Measurements from ENCODE around the gene TSSC4.

Gene TSSC4

DNA sequence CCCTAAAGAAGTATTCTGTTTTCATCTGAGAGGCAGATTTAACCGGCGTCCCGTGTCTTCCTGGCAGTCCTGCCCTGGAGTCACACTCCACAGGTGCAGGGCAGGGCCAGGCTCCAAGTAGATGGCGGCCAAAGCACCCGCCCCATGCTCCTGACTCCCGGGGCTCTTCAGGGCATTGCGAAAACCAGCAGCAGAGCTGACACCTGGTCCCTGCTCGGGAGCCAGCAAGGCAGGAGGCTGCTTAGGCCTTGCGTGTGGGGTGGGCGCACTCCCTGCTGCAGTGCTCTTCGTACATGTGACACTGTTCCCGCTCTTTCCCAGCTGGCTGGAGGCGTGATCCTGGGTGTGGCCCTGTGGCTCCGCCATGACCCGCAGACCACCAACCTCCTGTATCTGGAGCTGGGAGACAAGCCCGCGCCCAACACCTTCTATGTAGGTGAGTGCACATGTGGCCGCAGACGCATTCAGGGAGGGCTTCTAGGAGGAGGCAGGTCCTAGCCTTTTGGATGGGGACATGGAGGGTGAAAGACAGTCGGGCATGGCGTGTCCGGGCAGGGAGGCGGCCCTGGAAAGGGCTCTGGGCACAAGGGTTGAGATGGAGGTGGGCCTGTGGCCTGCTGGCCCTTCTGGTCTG is 10.3 kb upstream of the TSSC4 start:
- Histone ChIP-seq H3K9me3 (ENCODE audit: control insufficient read depth, low read depth, low read length) (no peaks in the 10 kb centered on the region), H3K4me3 (ENCODE audit: low read length) (no peak overlapping the region), H3K4me1 (ENCODE audit: control insufficient read depth, low read depth, low read length) (peaks cover 3% of the 10 kb centered on the region), H3K27me3 (ENCODE audit: control insufficient read depth, insufficient read depth, low read length) (no peaks in the 10 kb centered on the region), H3K36me3 (ENCODE audit: control insufficient read depth, low read depth, low read length) (peaks cover under 1% of the 10 kb centered on the region), H3K27ac (ENCODE audit: low read length) (no peak overlapping the region), H3K9ac (ENCODE audit: low read length) (no peak overlapping the region)

DNA sequence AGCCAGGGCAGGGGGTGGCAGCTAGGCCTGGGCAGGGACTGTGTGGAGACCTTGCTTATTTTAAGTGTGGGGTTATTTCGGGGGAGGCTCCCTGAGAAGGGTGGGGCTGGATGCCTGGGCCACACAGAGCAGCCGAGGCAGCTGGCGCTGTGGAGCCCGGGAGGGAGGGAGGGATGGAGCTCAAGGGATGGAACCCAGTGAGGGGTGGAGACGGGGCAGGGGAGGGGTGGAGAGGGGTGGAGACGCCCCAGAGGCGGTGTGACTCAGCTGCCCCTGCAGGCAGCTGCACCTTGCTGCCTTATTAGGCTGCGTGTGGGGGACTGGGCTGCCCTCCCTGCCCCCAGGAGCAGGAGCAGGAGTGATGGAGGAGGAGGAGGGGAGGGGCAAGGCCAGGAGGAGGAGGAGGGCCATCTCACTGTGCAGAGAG is 9.8 kb upstream of the TSSC4 start:
- H3K27me3 ChIP-seq (ENCODE audit: control insufficient read depth, insufficient read depth, low read length), result no peaks in the 10 kb centered on the region
- no peak overlapping the region for H3K9ac ChIP-seq (ENCODE audit: low read length)
- no peak overlapping the region for H3K27ac ChIP-seq (ENCODE audit: low read length)
- H3K4me1 ChIP-seq (ENCODE audit: control insufficient read depth, low read depth, low read length), result peaks cover 3% of the 10 kb centered on the region
- H3K4me3 ChIP-seq (ENCODE audit: low read length), result no peak overlapping the region
- no peaks in the 10 kb centered on the region for H3K9me3 ChIP-seq (ENCODE audit: control insufficient read depth, low read depth, low read length)
- no peaks in the 10 kb centered on the region for H3K36me3 ChIP-seq (ENCODE audit: control insufficient read depth, low read depth, low read length)

DNA sequence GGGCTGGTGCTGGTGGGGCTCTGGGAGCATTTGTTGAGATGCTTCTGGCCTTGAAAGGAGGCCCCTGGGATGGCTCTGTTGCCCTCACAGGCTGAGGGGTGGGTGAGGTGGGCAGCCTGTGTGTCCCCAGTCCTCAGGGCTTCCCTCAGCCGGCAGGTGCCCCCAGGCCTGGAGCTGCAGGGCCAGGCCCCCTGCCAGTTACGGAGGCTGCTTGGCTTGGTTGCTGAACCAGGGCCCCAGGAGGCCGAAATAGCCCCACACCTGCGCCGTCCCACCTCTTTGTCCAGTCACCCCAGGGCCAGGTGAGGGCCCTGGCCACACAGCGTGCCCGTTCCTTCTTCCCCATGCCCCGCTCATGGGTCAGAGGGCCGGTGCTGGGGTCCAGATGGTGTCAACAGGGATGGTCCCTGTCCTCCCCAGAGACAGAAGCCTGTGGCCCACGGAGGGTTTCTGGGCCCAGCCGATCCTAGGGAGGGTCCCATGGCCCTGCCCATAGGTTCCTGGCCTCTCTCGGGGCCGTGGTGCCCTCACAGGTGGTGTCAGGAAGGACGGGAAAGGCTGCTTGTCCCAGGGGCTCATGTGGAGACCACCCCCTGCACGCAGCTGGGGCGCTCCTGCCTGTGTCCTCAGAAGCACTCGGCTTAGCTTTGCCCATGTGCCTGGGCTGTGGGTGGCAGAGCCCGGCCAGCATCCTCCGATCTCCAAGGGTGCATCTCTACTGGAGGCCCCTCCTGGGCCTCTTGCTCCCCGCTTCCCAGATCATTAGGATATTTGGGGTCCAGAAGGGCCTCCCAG is 9.2 kb upstream of the TSSC4 start:
- Histone ChIP-seq H3K9ac (ENCODE audit: low read length) (no peak overlapping the region), H3K4me1 (ENCODE audit: control insufficient read depth, low read depth, low read length) (peaks cover 3% of the 10 kb centered on the region), H3K4me3 (ENCODE audit: low read length) (no peak overlapping the region), H3K9me3 (ENCODE audit: control insufficient read depth, low read depth, low read length) (no peaks in the 10 kb centered on the region), H3K27ac (ENCODE audit: low read length) (no peak overlapping the region), H3K27me3 (ENCODE audit: control insufficient read depth, insufficient read depth, low read length) (no peaks in the 10 kb centered on the region), H3K36me3 (ENCODE audit: control insufficient read depth, low read depth, low read length) (no peaks in the 10 kb centered on the region)

DNA sequence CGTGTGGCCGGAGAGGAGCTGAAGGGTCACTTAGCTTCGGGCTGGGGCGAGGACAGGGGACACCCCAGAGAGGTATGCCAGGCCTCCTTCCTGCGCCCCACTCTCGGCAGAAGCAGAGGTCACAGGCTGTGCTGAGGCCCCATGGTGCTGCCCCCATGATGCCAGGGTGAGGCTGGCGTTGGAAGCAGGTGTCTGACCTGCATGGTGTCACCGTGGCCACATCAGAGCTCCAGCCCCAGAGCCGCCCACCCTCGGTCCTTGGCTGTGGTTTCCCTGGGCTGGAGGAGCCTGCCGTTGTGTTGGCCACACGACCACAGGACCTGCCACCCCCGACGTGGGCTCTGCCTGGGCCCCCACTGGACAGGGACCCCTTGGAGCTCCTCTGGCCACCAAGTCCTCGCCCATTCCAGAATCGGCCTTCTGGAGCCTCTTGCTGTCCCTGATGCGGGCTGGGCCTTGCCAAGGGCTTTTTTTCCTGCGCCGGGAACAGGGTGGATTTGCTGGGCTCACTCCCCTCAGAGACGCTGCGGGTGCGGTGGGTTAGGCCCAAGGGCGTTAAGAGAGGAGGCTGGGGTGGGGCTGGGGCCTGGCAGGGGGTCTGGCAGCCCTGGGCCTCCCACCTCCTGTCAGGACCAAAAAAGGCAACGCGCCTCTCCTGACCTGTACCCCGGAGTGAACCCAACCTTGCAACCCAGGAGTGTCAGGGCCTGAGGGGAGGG is 8.2 kb upstream of the TSSC4 start:
- H3K9ac ChIP-seq (ENCODE audit: low read length), result no peak overlapping the region
- peaks cover 4% of the 10 kb centered on the region for H3K36me3 ChIP-seq (ENCODE audit: control insufficient read depth, low read depth, low read length)
- H3K9me3 ChIP-seq (ENCODE audit: control insufficient read depth, low read depth, low read length), result no peaks in the 10 kb centered on the region
- H3K4me3 ChIP-seq (ENCODE audit: low read length), result no peak overlapping the region
- no peaks in the 10 kb centered on the region for H3K27me3 ChIP-seq (ENCODE audit: control insufficient read depth, insufficient read depth, low read length)
- H3K27ac ChIP-seq (ENCODE audit: low read length), result no peak overlapping the region
- peaks cover 3% of the 10 kb centered on the region for H3K4me1 ChIP-seq (ENCODE audit: control insufficient read depth, low read depth, low read length)

DNA sequence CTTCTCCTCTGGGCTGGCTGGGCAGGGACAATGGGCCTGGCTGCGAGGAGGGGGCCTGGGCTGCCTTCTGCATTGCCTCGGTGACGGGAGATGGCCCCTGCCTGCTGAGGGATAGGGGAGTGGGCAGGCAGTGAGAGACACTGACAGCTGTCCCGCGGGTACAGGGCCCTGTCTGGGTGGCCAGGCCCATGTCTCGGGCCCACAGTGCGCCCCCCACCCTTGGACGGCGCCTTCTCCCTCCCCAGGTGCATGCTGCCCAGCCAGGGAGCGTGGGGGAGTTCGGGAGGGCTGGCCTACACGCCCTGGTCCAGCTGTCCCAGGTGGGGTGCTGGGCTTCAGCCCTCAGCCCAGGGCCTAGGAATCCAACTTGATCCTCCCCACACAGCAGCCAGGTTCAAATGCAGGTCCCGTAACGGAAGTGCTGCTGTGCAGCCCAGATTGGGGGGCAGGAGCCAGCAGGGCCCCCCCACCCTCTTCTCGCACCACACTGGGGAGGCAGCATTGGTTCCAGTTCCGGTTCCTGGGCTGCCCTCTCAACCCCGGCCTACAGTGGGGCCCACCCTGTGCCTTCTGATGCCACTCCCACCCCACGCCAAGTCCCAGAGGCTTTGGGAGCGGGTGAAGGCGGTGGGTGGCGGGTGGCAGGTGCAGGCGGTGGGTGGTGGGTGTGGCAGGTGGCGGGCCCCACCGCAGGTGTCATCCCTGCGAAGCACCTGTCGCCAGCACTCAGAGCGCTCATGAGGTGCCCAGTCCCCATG is 7.3 kb upstream of the TSSC4 start:
- Histone ChIP-seq H3K9ac (ENCODE audit: low read length) (no peak overlapping the region), H3K4me1 (ENCODE audit: control insufficient read depth, low read depth, low read length) (peaks cover 3% of the 10 kb centered on the region), H3K36me3 (ENCODE audit: control insufficient read depth, low read depth, low read length) (peaks cover 4% of the 10 kb centered on the region)

DNA sequence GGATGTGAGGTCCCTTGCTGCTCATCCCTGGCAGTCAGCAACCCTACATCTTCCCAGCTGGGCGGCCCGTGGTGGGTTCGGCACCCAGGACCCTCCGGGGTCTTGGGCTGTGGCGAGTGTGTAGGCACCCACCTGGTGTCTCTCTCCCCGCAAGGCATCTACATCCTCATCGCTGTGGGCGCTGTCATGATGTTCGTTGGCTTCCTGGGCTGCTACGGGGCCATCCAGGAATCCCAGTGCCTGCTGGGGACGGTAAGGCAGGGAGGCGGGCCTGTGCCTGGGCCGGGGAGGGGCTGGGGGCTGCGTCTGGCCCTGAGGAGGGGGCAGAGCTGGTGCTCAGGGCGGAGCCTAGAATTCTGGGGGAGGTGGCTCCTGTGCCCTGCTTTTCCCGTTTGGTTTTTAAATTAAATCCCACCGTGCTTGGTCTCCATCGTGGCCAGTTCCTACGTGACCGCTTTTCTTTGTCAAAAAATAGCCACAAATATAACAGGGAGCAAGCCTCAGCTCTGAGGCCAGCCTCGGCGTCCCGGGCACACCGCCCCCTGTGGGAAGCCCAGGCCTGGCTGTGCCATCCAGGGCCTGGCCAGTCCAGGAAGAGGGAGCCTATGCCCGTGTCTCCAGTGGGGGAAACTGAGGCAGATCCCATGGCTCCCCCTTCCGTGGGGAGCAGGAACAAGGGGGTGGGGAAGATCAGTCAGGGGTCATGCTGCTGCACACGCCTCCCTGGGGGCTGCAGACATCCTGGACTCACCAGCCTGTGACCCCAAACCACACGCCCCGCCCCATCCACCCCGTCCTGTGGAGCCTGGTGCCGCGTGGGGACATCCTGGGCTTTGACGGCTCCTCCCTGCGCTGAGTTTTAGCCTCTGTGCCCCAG is 6.4 kb upstream of the TSSC4 start:
- Histone ChIP-seq H3K4me1 (ENCODE audit: control insufficient read depth, low read depth, low read length) (peaks cover 2% of the 10 kb centered on the region), H3K27ac (ENCODE audit: low read length) (no peak overlapping the region), H3K9ac (ENCODE audit: low read length) (no peak overlapping the region), H3K36me3 (ENCODE audit: control insufficient read depth, low read depth, low read length) (peaks cover 4% of the 10 kb centered on the region), H3K9me3 (ENCODE audit: control insufficient read depth, low read depth, low read length) (no peaks in the 10 kb centered on the region), H3K27me3 (ENCODE audit: control insufficient read depth, insufficient read depth, low read length) (no peaks in the 10 kb centered on the region), H3K4me3 (ENCODE audit: low read length) (no peak overlapping the region)

More for the DNA sequence above, 7.3 kb upstream of the TSSC4 start:
- no peak overlapping the region for H3K4me3 ChIP-seq (ENCODE audit: low read length)
- H3K27me3 ChIP-seq (ENCODE audit: control insufficient read depth, insufficient read depth, low read length), result no peaks in the 10 kb centered on the region
- no peak overlapping the region for H3K27ac ChIP-seq (ENCODE audit: low read length)
- H3K9me3 ChIP-seq (ENCODE audit: control insufficient read depth, low read depth, low read length), result no peaks in the 10 kb centered on the region

DNA sequence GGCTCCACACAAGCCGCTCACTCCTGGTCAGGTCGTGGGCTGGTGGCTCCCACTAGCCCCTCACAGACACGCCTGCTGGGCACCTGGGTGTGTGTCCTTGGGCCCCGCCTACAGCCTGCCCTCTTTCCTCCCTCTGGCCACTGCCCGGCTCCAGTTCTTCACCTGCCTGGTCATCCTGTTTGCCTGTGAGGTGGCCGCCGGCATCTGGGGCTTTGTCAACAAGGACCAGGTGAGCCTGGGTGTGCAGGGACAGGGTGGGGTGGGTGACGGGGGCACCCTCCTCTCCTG is 5.8 kb upstream of the TSSC4 start:
- no peaks in the 10 kb centered on the region for H3K27me3 ChIP-seq (ENCODE audit: control insufficient read depth, insufficient read depth, low read length)
- H3K27ac ChIP-seq (ENCODE audit: low read length), result no peak overlapping the region
- no peak overlapping the region for H3K9ac ChIP-seq (ENCODE audit: low read length)
- no peaks in the 10 kb centered on the region for H3K4me1 ChIP-seq (ENCODE audit: control insufficient read depth, low read depth, low read length)
- H3K4me3 ChIP-seq (ENCODE audit: low read length), result no peak overlapping the region
- H3K36me3 ChIP-seq (ENCODE audit: control insufficient read depth, low read depth, low read length), result peaks cover 4% of the 10 kb centered on the region
- no peaks in the 10 kb centered on the region for H3K9me3 ChIP-seq (ENCODE audit: control insufficient read depth, low read depth, low read length)

DNA sequence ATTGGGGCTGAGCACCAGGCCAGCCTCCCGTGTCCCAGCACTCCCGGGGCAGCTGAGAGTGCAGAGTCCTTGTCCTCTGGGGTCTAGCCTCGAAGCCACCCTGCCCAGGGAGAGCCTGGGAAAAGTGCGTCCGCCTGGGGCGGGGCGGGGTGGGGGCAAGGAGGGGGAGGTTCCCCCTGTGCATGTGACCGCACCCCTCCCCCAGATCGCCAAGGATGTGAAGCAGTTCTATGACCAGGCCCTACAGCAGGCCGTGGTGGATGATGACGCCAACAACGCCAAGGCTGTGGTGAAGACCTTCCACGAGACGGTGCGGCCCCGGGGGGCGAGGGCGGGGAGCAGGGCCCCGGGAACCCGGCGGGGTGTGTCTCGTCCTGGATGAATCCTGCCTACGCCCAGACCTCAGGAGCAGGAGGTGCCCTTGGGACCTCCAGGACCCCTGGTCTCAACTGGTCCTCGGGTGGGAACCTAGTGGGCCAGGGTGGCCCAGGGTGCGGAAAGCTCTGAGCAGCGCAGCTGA is 5.3 kb upstream of the TSSC4 start:
- Histone ChIP-seq H3K9me3 (ENCODE audit: control insufficient read depth, low read depth, low read length) (no peaks in the 10 kb centered on the region), H3K4me1 (ENCODE audit: control insufficient read depth, low read depth, low read length) (no peaks in the 10 kb centered on the region), H3K27me3 (ENCODE audit: control insufficient read depth, insufficient read depth, low read length) (no peaks in the 10 kb centered on the region), H3K36me3 (ENCODE audit: control insufficient read depth, low read depth, low read length) (peaks cover 4% of the 10 kb centered on the region), H3K27ac (ENCODE audit: low read length) (no peak overlapping the region), H3K9ac (ENCODE audit: low read length) (no peak overlapping the region), H3K4me3 (ENCODE audit: low read length) (no peak overlapping the region)

DNA sequence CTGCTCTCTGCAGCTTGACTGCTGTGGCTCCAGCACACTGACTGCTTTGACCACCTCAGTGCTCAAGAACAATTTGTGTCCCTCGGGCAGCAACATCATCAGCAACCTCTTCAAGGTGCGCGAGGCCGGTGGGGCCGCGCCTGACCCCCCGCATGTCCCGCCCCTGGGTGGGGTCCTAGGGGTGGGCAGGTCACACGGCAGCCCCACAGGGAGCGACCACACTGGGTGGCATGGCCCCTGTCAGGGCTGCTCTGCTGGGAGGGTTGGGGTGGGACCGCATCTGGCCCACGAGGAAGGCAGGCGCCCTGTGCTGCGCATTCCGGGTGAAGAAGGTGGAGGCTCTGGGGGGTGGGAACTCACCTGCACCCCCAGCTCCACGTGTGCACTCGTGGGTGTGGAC is 4.7 kb upstream of the TSSC4 start:
- H3K27ac ChIP-seq (ENCODE audit: low read length), result no peak overlapping the region
- no peaks in the 10 kb centered on the region for H3K27me3 ChIP-seq (ENCODE audit: control insufficient read depth, insufficient read depth, low read length)
- no peaks in the 10 kb centered on the region for H3K4me1 ChIP-seq (ENCODE audit: control insufficient read depth, low read depth, low read length)
- no peak overlapping the region for H3K9ac ChIP-seq (ENCODE audit: low read length)
- no peak overlapping the region for H3K4me3 ChIP-seq (ENCODE audit: low read length)
- peaks cover 4% of the 10 kb centered on the region for H3K36me3 ChIP-seq (ENCODE audit: control insufficient read depth, low read depth, low read length)
- H3K9me3 ChIP-seq (ENCODE audit: control insufficient read depth, low read depth, low read length), result no peaks in the 10 kb centered on the region

DNA sequence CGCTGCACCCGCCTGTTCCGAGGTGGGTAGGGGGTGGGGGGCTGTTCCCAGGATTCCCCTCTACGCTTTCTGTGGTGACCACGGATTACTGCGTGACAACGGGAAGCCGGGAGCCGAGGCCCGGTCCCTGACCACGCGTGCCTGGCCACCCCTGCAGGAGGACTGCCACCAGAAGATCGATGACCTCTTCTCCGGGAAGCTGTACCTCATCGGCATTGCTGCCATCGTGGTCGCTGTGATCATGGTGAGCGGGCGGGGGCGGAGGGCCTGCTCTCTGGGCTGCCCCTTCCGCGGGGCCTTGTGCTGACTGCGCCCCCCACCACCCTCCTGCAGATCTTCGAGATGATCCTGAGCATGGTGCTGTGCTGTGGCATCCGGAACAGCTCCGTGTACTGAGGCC is 4.1 kb upstream of the TSSC4 start:
- H3K4me3 ChIP-seq (ENCODE audit: low read length), result no peak overlapping the region
- H3K27ac ChIP-seq (ENCODE audit: low read length), result no peak overlapping the region
- H3K9me3 ChIP-seq (ENCODE audit: control insufficient read depth, low read depth, low read length), result no peaks in the 10 kb centered on the region
- H3K27me3 ChIP-seq (ENCODE audit: control insufficient read depth, insufficient read depth, low read length), result no peaks in the 10 kb centered on the region
- H3K9ac ChIP-seq (ENCODE audit: low read length), result no peak overlapping the region
- peaks cover 4% of the 10 kb centered on the region for H3K36me3 ChIP-seq (ENCODE audit: control insufficient read depth, low read depth, low read length)
- H3K4me1 ChIP-seq (ENCODE audit: control insufficient read depth, low read depth, low read length), result no peaks in the 10 kb centered on the region
